ENCODE measurements around the gene MXD3. TPM values are rescaled to one million over a fixed set of nuclear protein-coding genes. Genes with fewer than 3 reads are reported as not detected.

The MXD3 gene
- total RNA-seq, 1 experiment from 2014 or later = 36.3 TPM

DNA sequence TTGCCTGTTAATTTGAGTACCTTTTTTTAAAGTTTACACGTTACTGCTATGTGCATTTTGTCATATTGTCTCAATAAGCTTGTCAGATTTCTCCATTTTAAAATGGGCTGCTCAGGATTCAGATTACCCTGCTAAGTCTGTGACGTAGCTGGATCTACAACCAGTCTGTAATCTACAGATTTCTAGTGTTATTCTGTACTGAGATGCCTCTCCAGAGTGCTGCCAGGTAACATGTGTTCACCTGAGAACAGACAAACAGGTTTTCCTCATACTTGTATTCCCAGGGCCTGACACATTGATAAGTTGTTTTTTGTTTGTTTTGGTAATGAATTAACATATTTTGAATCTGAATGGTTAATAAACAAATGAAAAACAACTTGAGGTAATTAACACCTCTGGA, 23.5 kb downstream of the MXD3 start:
- CTCF ChIA-PET = no interaction called here
- peaks cover 10% of the 10 kb centered on the region for H3K36me3 Mint-ChIP-seq (ENCODE audit: insufficient read depth, unreplicated experiment)
- intact Hi-C loops (cut with micrococcal nuclease; ENCODE audit: unreplicated experiment) = no loop called here

DNA sequence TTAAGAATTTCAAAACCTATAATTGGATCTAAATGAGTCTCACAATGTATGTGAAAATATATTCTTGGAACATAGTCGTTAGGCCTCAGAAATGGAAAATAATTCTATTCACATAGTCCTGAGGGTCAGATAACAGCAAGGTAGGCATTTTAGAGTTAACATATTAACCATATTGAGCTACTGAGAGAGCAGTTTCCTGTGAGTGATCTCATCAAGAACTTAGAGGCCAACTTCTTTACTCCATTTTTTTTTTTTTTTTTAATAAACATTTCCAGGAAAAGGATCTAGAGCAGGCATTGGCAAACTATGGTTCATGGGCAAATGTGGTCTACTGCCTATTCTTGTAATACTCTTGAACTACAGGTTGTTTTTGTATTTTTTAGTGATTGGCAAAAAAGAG, 34.8 kb downstream of the MXD3 start:
- no peaks in the 10 kb centered on the region for H3K9me3 Mint-ChIP-seq (ENCODE audit: low read depth, unreplicated experiment)
- no peaks in the 10 kb centered on the region for H3K27me3 Mint-ChIP-seq (ENCODE audit: unreplicated experiment)
- H3K36me3 Mint-ChIP-seq (ENCODE audit: insufficient read depth, unreplicated experiment) = peaks cover 17% of the 10 kb centered on the region
- H3K4me1 Mint-ChIP-seq (ENCODE audit: low read depth, unreplicated experiment) = no peaks in the 10 kb centered on the region
- peak overlapping the region; percentile 4 for H3K27ac Mint-ChIP-seq (ENCODE audit: unreplicated experiment)
- no peak for DNase-seq
- no TSS peak for BruUV-seq (replicated peaks)
- TF ChIP-seq, protein P1, sequence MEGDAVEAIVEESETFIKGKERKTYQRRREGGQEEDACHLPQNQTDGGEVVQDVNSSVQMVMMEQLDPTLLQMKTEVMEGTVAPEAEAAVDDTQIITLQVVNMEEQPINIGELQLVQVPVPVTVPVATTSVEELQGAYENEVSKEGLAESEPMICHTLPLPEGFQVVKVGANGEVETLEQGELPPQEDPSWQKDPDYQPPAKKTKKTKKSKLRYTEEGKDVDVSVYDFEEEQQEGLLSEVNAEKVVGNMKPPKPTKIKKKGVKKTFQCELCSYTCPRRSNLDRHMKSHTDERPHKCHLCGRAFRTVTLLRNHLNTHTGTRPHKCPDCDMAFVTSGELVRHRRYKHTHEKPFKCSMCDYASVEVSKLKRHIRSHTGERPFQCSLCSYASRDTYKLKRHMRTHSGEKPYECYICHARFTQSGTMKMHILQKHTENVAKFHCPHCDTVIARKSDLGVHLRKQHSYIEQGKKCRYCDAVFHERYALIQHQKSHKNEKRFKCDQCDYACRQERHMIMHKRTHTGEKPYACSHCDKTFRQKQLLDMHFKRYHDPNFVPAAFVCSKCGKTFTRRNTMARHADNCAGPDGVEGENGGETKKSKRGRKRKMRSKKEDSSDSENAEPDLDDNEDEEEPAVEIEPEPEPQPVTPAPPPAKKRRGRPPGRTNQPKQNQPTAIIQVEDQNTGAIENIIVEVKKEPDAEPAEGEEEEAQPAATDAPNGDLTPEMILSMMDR (IDR thresholded peaks at IDR 0.05; ENCODE audit: unreplicated experiment) = no peak
- intact Hi-C loops (cut with micrococcal nuclease; ENCODE audit: unreplicated experiment) = no loop called here
- no peak overlapping the region for H3K4me3 Mint-ChIP-seq (ENCODE audit: low read depth, unreplicated experiment)
- CTCF ChIA-PET = interaction anchor here (0.7 kb wide), 1 partner anchor 20 kb away, joined by 3 read pairs; no protein-coding TSS in a partner anchor

More for the DNA sequence above, 23.5 kb downstream of the MXD3 start:
- BruUV-seq (replicated peaks) = no TSS peak
- no peak overlapping the region for H3K4me3 Mint-ChIP-seq (ENCODE audit: low read depth, unreplicated experiment)
- no peak overlapping the region for H3K27ac Mint-ChIP-seq (ENCODE audit: unreplicated experiment)
- no peak for DNase-seq
- TF ChIP-seq, protein P1 (IDR thresholded peaks at IDR 0.05; ENCODE audit: unreplicated experiment) = no peak
- no peaks in the 10 kb centered on the region for H3K27me3 Mint-ChIP-seq (ENCODE audit: unreplicated experiment)
- H3K4me1 Mint-ChIP-seq (ENCODE audit: low read depth, unreplicated experiment) = no peaks in the 10 kb centered on the region
- H3K9me3 Mint-ChIP-seq (ENCODE audit: low read depth, unreplicated experiment) = no peaks in the 10 kb centered on the region

DNA sequence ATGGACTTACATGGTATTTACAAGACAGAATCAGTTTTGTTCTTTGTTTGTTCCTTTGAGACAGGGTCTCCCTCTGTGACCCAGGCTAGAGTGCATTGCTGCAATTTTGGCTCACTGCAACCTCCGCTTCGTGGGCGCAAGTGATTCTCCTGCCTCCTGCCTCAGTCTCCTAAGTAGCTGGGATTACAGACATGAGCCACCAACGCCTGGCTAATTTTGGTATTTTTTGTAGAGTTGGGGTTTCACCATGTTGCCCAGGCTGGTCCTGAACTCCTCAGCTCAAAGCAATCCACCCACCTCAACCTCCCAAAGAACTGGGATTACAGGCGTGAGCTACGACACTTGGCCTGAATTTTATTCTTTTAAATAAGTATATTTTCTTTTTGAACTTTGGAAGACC, 35.8 kb downstream of the MXD3 start:
- intact Hi-C loops (cut with micrococcal nuclease; ENCODE audit: unreplicated experiment) = no loop called here
- no peaks in the 10 kb centered on the region for H3K27me3 Mint-ChIP-seq (ENCODE audit: unreplicated experiment)
- BruUV-seq (replicated peaks) = no TSS peak
- CTCF ChIA-PET = no interaction called here
- no peak for DNase-seq
- H3K9me3 Mint-ChIP-seq (ENCODE audit: low read depth, unreplicated experiment) = no peaks in the 10 kb centered on the region
- H3K4me1 Mint-ChIP-seq (ENCODE audit: low read depth, unreplicated experiment) = no peaks in the 10 kb centered on the region
- H3K4me3 Mint-ChIP-seq (ENCODE audit: low read depth, unreplicated experiment) = no peak overlapping the region
- TF ChIP-seq, protein P1 (IDR thresholded peaks at IDR 0.05; ENCODE audit: unreplicated experiment) = no peak
- H3K27ac Mint-ChIP-seq (ENCODE audit: unreplicated experiment) = no peak overlapping the region
- peaks cover 17% of the 10 kb centered on the region for H3K36me3 Mint-ChIP-seq (ENCODE audit: insufficient read depth, unreplicated experiment)

DNA sequence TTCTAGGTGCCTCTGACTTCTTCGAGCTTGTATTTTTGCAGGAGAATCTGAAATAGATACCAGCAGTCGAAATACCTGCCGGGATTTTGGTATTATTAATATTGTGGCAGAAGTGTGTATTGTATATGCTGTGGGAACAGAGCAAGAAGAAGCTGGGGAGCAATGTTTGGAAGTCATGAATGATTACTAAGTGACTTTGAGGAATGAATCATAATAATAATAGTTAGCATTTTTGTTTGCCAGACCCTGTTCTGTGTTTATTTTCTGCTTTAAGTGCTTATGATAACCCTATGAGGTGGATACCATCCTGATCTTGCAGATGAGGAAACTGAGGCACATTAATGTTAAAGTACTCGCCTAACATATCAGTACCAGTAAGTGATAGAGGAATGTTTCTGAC, 40.6 kb downstream of the MXD3 start:
- CTCF ChIA-PET = no interaction called here
- intact Hi-C loops (cut with micrococcal nuclease; ENCODE audit: unreplicated experiment) = no loop called here
- Mint-ChIP-seq H3K27ac (ENCODE audit: unreplicated experiment) (no peak overlapping the region), H3K36me3 (ENCODE audit: insufficient read depth, unreplicated experiment) (peaks cover 16% of the 10 kb centered on the region), H3K4me1 (ENCODE audit: low read depth, unreplicated experiment) (no peaks in the 10 kb centered on the region), H3K9me3 (ENCODE audit: low read depth, unreplicated experiment) (no peaks in the 10 kb centered on the region), H3K27me3 (ENCODE audit: unreplicated experiment) (no peaks in the 10 kb centered on the region), H3K4me3 (ENCODE audit: low read depth, unreplicated experiment) (no peak overlapping the region)
- TF ChIP-seq, protein P1 (IDR thresholded peaks at IDR 0.05; ENCODE audit: unreplicated experiment) = no peak
- no TSS peak for BruUV-seq (replicated peaks)
- no peak for DNase-seq

Data from Calu3 (cell line).